SU-DHL-6 (cell line): ENCODE results near the gene TTC39B.

Source experiments
- H2AFZ ChIP-seq: fragments of 200-600 bp; sonication (generic); 2 replicates; pipeline ENCODE4 v1.6.1; 2014; ENCODE audit warnings: low read depth, mild to moderate bottlenecking, moderate library complexity, mixed read lengths, antibody characterized with exemption, low read length; ENCODE audit not compliant: severe bottlenecking
- H3F3A ChIP-seq: fragments of 200-600 bp; shearing (Covaris generic); 2 replicates; pipeline ENCODE4 v1.6.0; 2016; ENCODE audit warnings: antibody characterized with exemption, mild to moderate bottlenecking; ENCODE audit not compliant: insufficient read depth
- H3K27ac ChIP-seq: fragments of 200-600 bp; sonication (generic); 2 replicates; pipeline ENCODE4 v1.5.1; 2016; ENCODE audit warnings: low read depth, mild to moderate bottlenecking, low read length, moderate library complexity, mixed read lengths
- H3K27me3 ChIP-seq: fragments of 200-600 bp; sonication (generic), shearing (Covaris generic); 2 replicates; pipeline ENCODE4 v1.6.0; 2014; ENCODE audit warnings: mild to moderate bottlenecking, low read length
- H3K36me3 ChIP-seq: fragments of 200-600 bp; sonication (generic); 2 replicates; pipeline ENCODE4 v1.6.1; 2014; ENCODE audit warnings: mild to moderate bottlenecking, low read length, mixed read lengths
- H3K4me2 ChIP-seq: fragments of 300-600, 200-600 bp; shearing (Covaris generic), sonication (generic); 2 replicates; pipeline ENCODE4 v1.6.0; 2014; ENCODE audit warnings: low read length, low read depth, mild to moderate bottlenecking; ENCODE audit not compliant: poor library complexity, severe bottlenecking
- H3K4me3 ChIP-seq: fragments of 200-600 bp; sonication (generic); 2 replicates; pipeline ENCODE4 v1.5.1; 2014; ENCODE audit warnings: antibody characterized with exemption, low read length, mild to moderate bottlenecking, mixed read lengths; ENCODE audit not compliant: insufficient read depth, poor library complexity, severe bottlenecking
- H3K79me2 ChIP-seq: fragments of 200-600 bp; sonication (generic); 2 replicates; pipeline ENCODE4 v1.6.1; 2014; ENCODE audit warnings: mild to moderate bottlenecking, low read length, moderate library complexity; ENCODE audit not compliant: insufficient read depth
- H3K9ac ChIP-seq: fragments of 200-600 bp; sonication (generic); 2 replicates; pipeline ENCODE4 v1.7.0; 2014; ENCODE audit warnings: mild to moderate bottlenecking, low read length
- H3K9me2 ChIP-seq: fragments of 200-600 bp; sonication (generic); replicated peaks from 2 replicates; pipeline ENCODE4 v1.6.1; 2014; ENCODE audit warnings: low read length; ENCODE audit not compliant: insufficient read depth
- H3K9me3 ChIP-seq: fragments of 200-600 bp; sonication (generic); 2 replicates; pipeline ENCODE4 v1.6.1; 2014; ENCODE audit warnings: low read length, mixed read lengths; ENCODE audit not compliant: insufficient read depth
- H4K20me1 ChIP-seq: fragments of 200-600 bp; sonication (generic); 2 replicates; pipeline ENCODE4 v1.6.1; 2014; ENCODE audit warnings: low read depth, mild to moderate bottlenecking, antibody characterized with exemption, low read length, moderate library complexity, mixed read lengths
- EZH2phosphoT487 ChIP-seq: fragments of 200-600 bp; sonication (generic), shearing (Covaris generic); conservative IDR thresholded peaks from 2 replicates; pipeline ENCODE4 v1.6.1; 2018; ENCODE audit warnings: mild to moderate bottlenecking, antibody characterized with exemption, low read length, moderate library complexity, mixed read lengths
- TF ChIP-seq, protein P1 (sequence below): fragments of 200-600 bp; sonication (generic); IDR thresholded peaks from one replicate; pipeline ENCODE4 v1.5.1; 2017; ENCODE audit warnings: antibody characterized with exemption, mild to moderate bottlenecking, low read length, moderate library complexity; ENCODE audit not compliant: insufficient read depth, poor library complexity, severe bottlenecking

TTC39B gene

DNA sequence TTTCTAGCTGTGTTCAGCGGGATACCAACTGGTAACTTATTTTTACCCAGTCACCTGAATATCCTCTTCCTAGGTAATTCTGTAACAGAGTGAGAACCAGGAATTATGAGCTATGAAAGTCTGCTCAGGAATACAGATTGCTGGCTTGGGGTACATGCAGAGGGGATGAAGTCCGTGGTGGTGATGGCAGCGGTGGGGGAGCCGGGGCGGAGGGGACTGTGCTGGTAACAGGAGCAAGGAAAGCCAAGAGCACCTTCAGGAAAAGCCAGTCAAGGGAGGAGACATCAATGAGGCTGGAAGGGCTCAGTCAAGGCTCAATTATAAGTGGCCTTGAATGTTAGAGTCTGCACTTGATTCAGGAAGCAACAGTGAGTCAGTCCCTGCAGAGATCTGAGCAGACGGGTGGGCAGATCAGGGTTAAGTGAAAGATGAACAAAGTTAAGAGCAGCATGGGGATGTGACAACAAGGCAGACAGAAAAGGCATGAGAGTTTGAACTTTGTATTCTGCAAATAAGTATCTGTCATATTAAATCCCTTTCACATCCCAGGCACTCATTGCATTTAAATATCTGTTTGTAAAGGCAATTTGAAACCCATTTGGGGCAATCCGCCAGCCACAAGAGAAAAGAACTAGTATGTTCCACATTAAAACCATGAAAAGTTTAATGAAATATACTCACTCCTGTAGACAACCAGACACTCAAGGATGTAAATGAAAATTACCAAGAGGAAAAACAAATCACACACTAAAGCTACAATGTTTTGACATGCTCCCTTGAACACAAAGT lies 101.2 kb downstream of the TTC39B start:
- Histone ChIP-seq H3K4me3 (no peak overlapping the region), H3K27me3 (no peaks in the 10 kb centered on the region), H3F3A (no peaks in the 10 kb centered on the region), H3K36me3 (no peaks in the 10 kb centered on the region), H2AFZ (no peak overlapping the region), H3K4me2 (no peak overlapping the region), H3K79me2 (no peaks in the 10 kb centered on the region), H3K27ac (no peak overlapping the region), H4K20me1 (no peaks in the 10 kb centered on the region), H3K9me3 (no peaks in the 10 kb centered on the region), H3K9me2 (no peaks in the 10 kb centered on the region), H3K9ac (no peak overlapping the region)
- no peak for TF ChIP-seq EZH2phosphoT487
- TF ChIP-seq, protein P1, sequence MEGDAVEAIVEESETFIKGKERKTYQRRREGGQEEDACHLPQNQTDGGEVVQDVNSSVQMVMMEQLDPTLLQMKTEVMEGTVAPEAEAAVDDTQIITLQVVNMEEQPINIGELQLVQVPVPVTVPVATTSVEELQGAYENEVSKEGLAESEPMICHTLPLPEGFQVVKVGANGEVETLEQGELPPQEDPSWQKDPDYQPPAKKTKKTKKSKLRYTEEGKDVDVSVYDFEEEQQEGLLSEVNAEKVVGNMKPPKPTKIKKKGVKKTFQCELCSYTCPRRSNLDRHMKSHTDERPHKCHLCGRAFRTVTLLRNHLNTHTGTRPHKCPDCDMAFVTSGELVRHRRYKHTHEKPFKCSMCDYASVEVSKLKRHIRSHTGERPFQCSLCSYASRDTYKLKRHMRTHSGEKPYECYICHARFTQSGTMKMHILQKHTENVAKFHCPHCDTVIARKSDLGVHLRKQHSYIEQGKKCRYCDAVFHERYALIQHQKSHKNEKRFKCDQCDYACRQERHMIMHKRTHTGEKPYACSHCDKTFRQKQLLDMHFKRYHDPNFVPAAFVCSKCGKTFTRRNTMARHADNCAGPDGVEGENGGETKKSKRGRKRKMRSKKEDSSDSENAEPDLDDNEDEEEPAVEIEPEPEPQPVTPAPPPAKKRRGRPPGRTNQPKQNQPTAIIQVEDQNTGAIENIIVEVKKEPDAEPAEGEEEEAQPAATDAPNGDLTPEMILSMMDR: no peak

DNA sequence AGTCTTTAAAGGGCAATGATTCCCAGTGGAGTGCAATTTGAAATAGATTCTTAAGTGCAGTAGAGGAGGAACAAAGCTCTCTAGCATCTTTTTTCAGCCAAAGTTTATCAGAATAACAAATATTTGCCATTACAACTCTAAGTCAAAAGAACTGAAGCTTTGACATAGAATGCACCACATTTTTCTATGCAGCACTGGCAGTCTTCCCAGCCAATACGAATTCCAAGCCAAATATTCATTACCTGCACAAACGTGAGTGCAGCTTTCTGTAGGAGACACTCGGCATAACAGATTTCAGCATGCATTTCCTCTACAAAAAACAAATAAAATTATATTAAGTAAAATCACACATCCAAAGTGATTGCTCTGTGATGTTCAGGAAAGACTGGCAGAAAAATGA lies 103.4 kb downstream of the TTC39B start:
- Histone ChIP-seq H3K9me3 (no peaks in the 10 kb centered on the region), H3K79me2 (no peaks in the 10 kb centered on the region), H3K36me3 (no peaks in the 10 kb centered on the region), H3K4me3 (no peak overlapping the region), H3K27ac (no peak overlapping the region), H4K20me1 (no peaks in the 10 kb centered on the region), H2AFZ (no peak overlapping the region), H3K9me2 (no peaks in the 10 kb centered on the region), H3K27me3 (no peaks in the 10 kb centered on the region), H3K4me2 (no peak overlapping the region), H3K9ac (no peak overlapping the region), H3F3A (no peaks in the 10 kb centered on the region)
- TF ChIP-seq EZH2phosphoT487: no peak
- TF ChIP-seq, protein P1: no peak

DNA sequence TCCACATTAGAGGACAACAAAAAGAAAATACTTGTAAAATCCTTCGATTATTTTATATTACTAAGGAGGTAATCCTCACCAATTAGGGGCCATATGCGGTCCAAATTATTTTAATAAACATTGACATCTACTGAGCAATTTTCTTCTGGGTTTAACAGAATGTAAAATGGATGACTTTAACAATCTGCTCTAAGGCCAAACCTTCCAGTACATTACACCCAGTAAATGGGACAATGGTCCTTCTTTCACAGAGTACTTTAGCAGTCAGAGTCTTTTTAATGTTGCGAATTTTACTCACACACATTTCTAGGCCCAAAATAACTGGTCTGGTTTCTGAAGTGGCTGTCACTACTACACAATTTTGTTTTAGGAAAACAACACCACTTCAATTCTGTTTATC lies 106.9 kb downstream of the TTC39B start:
- H3K79me2 ChIP-seq: no peaks in the 10 kb centered on the region
- H3K9ac ChIP-seq: no peak overlapping the region

More for the DNA sequence above, 106.9 kb downstream of the TTC39B start:
- TF ChIP-seq EZH2phosphoT487: no peak
- TF ChIP-seq, protein P1: no peak
- Histone ChIP-seq H3K9me2 (no peaks in the 10 kb centered on the region), H4K20me1 (no peaks in the 10 kb centered on the region), H2AFZ (no peak overlapping the region), H3K9me3 (no peaks in the 10 kb centered on the region), H3K27ac (no peak overlapping the region), H3K36me3 (no peaks in the 10 kb centered on the region), H3K27me3 (no peaks in the 10 kb centered on the region), H3K4me3 (no peak overlapping the region), H3K4me2 (no peak overlapping the region), H3F3A (no peaks in the 10 kb centered on the region)
